Sigmoid colon (tissue), 4 donors: ENCODE results near the gene CCDC102B.

ENCODE experiments used
- EP300 ChIP-seq, 4 donors: sonication (generic); formaldehyde crosslinking; IDR thresholded peaks; one replicate each; pipeline ENCODE4 v1.6.1; 2017; ENCODE audit warnings: antibody characterized with exemption in 4 of 4
- POLR2AphosphoS5 ChIP-seq, 4 donors: sonication (generic); formaldehyde crosslinking; IDR thresholded peaks; one replicate each; pipeline ENCODE4 v1.6.1; 2017; ENCODE audit warnings: antibody characterized with exemption in 4 of 4
- TF ChIP-seq, protein P1 (sequence below), 4 experiments: fragments of 450-650 bp in 3 of 4; fragments of 200-600 bp in 1 of 4; IDR thresholded peaks; one replicate each; pipeline ENCODE4 v1.5.1; 2016 to 2019; ENCODE audit warnings: antibody characterized with exemption in 4 of 4, mild to moderate bottlenecking in 3 of 4, moderate library complexity in 2 of 4

GRCh38 chr18:68763083-68763482 lies 34.8 kb upstream of the CCDC102B start:
- no peak for TF ChIP-seq EP300 (IDR thresholded peaks at IDR 0.05)
- TF ChIP-seq, protein P1, sequence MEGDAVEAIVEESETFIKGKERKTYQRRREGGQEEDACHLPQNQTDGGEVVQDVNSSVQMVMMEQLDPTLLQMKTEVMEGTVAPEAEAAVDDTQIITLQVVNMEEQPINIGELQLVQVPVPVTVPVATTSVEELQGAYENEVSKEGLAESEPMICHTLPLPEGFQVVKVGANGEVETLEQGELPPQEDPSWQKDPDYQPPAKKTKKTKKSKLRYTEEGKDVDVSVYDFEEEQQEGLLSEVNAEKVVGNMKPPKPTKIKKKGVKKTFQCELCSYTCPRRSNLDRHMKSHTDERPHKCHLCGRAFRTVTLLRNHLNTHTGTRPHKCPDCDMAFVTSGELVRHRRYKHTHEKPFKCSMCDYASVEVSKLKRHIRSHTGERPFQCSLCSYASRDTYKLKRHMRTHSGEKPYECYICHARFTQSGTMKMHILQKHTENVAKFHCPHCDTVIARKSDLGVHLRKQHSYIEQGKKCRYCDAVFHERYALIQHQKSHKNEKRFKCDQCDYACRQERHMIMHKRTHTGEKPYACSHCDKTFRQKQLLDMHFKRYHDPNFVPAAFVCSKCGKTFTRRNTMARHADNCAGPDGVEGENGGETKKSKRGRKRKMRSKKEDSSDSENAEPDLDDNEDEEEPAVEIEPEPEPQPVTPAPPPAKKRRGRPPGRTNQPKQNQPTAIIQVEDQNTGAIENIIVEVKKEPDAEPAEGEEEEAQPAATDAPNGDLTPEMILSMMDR (IDR thresholded peaks at IDR 0.05) = no peak
- no peak for TF ChIP-seq POLR2AphosphoS5 (IDR thresholded peaks at IDR 0.05)
